Activated naive CD4-positive, alpha-beta T cell treated with anti-CD3 and anti-CD28 coated beads for 36 hours (primary cell): ENCODE data around the gene LCORL. TPM values are rescaled to one million over a fixed set of nuclear protein-coding genes. Genes with fewer than 3 reads are reported as not detected.
"Not testable (repeated sequence)": the region's sequence is repeated elsewhere in the genome, so short reads cannot be mapped to it uniquely, and the experiment has no call there.

Source experiments
- CTCF ChIA-PET: fragments of 350-600 bp; sonication (Branson Sonifier 250); formaldehyde crosslinking; loops from one replicate; lab custom pipeline; 2021; ENCODE audit warnings: antibody characterized with exemption; lab: Charles Lee
- DNase-seq: peaks from one replicate; pipeline ENCODE4 v3.0.0-alpha.2; 2020
- H3K27ac Mint-ChIP-seq: one replicate; pipeline ENCODE4 v1.8.0; 2021; ENCODE audit warnings: mild to moderate bottlenecking, mixed read lengths
- H3K27me3 Mint-ChIP-seq: one replicate; pipeline ENCODE4 v1.8.0; 2021; ENCODE audit warnings: low read depth, mixed read lengths
- H3K36me3 Mint-ChIP-seq: one replicate; pipeline ENCODE4 v1.8.0; 2021; ENCODE audit warnings: low read depth, mixed read lengths
- H3K4me1 Mint-ChIP-seq: one replicate; pipeline ENCODE4 v1.8.0; 2021; ENCODE audit warnings: low read depth, mixed read lengths
- H3K4me3 Mint-ChIP-seq: one replicate; pipeline ENCODE4 v1.8.0; 2021; ENCODE audit warnings: mild to moderate bottlenecking, moderate library complexity, mixed read lengths
- H3K9me3 Mint-ChIP-seq: one replicate; pipeline ENCODE4 v1.8.0; 2021; ENCODE audit warnings: mixed read lengths
- intact Hi-C: fragments of 100-400 bp; cut with micrococcal nuclease; formaldehyde crosslinking; loops from one replicate; pipeline ENCODE4 v1.15.1; 2023
- total RNA-seq, 2 experiments: library from RNA; stranded (reverse); gene quantifications; one replicate each; pipeline ENCODE4 v1.2.3, GENCODE V29; 2021

Gene LCORL
- total RNA-seq, 2 experiments from 2014 or later, result 8.6 to 9.4 TPM

- intact Hi-C loops, result no loop called here
- CTCF ChIA-PET, result no interaction called here
- Mint-ChIP-seq H3K27me3 (no peaks in the 10 kb centered on the region), H3K4me1 (no peaks in the 10 kb centered on the region), H3K9me3 (no peaks in the 10 kb centered on the region), H3K27ac (no peak overlapping the region), H3K4me3 (no peak overlapping the region), H3K36me3 (peaks cover 4% of the 10 kb centered on the region)
- DNase-seq, result no peak
Observed at GRCh38 chr4:17869327-17869726, 152.2 kb downstream of the LCORL start.

- H3K27ac Mint-ChIP-seq, result no peak overlapping the region
- peaks cover 8% of the 10 kb centered on the region for H3K9me3 Mint-ChIP-seq
- no peaks in the 10 kb centered on the region for H3K4me1 Mint-ChIP-seq
- intact Hi-C loops, result no loop called here
- H3K36me3 Mint-ChIP-seq, result peaks cover 10% of the 10 kb centered on the region
- CTCF ChIA-PET, result interaction anchor here (0.6 to 0.8 kb wide), 2 partner anchors 9 to 50 kb away, joined by 3 read pairs; no protein-coding TSS in a partner anchor
- no peak for DNase-seq
- H3K4me3 Mint-ChIP-seq, result no peak overlapping the region
- no peaks in the 10 kb centered on the region for H3K27me3 Mint-ChIP-seq
Observed at GRCh38 chr4:17867276-17867675, 154.3 kb downstream of the LCORL start.

- no peak for DNase-seq
- CTCF ChIA-PET, result interaction anchor here (0.6 to 0.8 kb wide), 2 partner anchors 8 to 50 kb away, joined by 3 read pairs; no protein-coding TSS in a partner anchor
- Mint-ChIP-seq H3K4me3 (no peak overlapping the region), H3K9me3 (peaks cover 13% of the 10 kb centered on the region), H3K27ac (no peak overlapping the region), H3K36me3 (peaks cover 14% of the 10 kb centered on the region), H3K27me3 (no peaks in the 10 kb centered on the region), H3K4me1 (no peaks in the 10 kb centered on the region)
- intact Hi-C loops, result no loop called here
Observed at GRCh38 chr4:17866810-17867209, 154.7 kb downstream of the LCORL start.

GRCh38 chr4:17865866-17866363 is 155.6 kb downstream of the LCORL start:
- peaks cover 16% of the 10 kb centered on the region for H3K9me3 Mint-ChIP-seq
- CTCF ChIA-PET, result no interaction called here
- H3K4me1 Mint-ChIP-seq, result no peaks in the 10 kb centered on the region
- H3K27ac Mint-ChIP-seq, result no peak overlapping the region
- no peak for DNase-seq
- H3K36me3 Mint-ChIP-seq, result peaks cover 17% of the 10 kb centered on the region
- no peak overlapping the region for H3K4me3 Mint-ChIP-seq
- no peaks in the 10 kb centered on the region for H3K27me3 Mint-ChIP-seq
- intact Hi-C loops, result no loop called here

- H3K4me1 Mint-ChIP-seq, DNase-seq, H3K4me3 Mint-ChIP-seq, intact Hi-C loops, H3K27ac Mint-ChIP-seq, H3K27me3 Mint-ChIP-seq, CTCF ChIA-PET: not testable (repeated sequence)
- peaks cover 21% of the 10 kb centered on the region for H3K36me3 Mint-ChIP-seq
- H3K9me3 Mint-ChIP-seq, result peaks cover 16% of the 10 kb centered on the region
Observed at GRCh38 chr4:17861906-17862305, 159.6 kb downstream of the LCORL start.

GRCh38 chr4:17859793-17860406 is 161.7 kb downstream of the LCORL start:
- no peak overlapping the region for H3K27ac Mint-ChIP-seq
- H3K36me3 Mint-ChIP-seq, result peaks cover 19% of the 10 kb centered on the region
- H3K27me3 Mint-ChIP-seq, result no peaks in the 10 kb centered on the region
- no peaks in the 10 kb centered on the region for H3K4me1 Mint-ChIP-seq
- H3K9me3 Mint-ChIP-seq, result peaks cover 16% of the 10 kb centered on the region
- CTCF ChIA-PET, result no interaction called here
- no peak overlapping the region for H3K4me3 Mint-ChIP-seq
- no peak for DNase-seq
- intact Hi-C loops, result no loop called here

GRCh38 chr4:17854036-17854435 is 167.5 kb downstream of the LCORL start:
- Mint-ChIP-seq H3K9me3 (no peaks in the 10 kb centered on the region), H3K36me3 (peaks cover 6% of the 10 kb centered on the region), H3K4me1 (no peaks in the 10 kb centered on the region), H3K27ac (no peak overlapping the region), H3K4me3 (no peak overlapping the region), H3K27me3 (no peaks in the 10 kb centered on the region)
- CTCF ChIA-PET, result no interaction called here
- intact Hi-C loops, result no loop called here
- no peak for DNase-seq

GRCh38 chr4:17851959-17852358 is 169.6 kb downstream of the LCORL start:
- no peak overlapping the region for H3K27ac Mint-ChIP-seq
- CTCF ChIA-PET, result no interaction called here
- intact Hi-C loops, result no loop called here
- H3K9me3 Mint-ChIP-seq, result no peaks in the 10 kb centered on the region
- H3K27me3 Mint-ChIP-seq, result no peaks in the 10 kb centered on the region
- no peaks in the 10 kb centered on the region for H3K4me1 Mint-ChIP-seq
- no peak for DNase-seq
- no peak overlapping the region for H3K4me3 Mint-ChIP-seq
- H3K36me3 Mint-ChIP-seq, result peaks cover 8% of the 10 kb centered on the region

- H3K27me3 Mint-ChIP-seq, CTCF ChIA-PET, intact Hi-C loops, H3K36me3 Mint-ChIP-seq, H3K27ac Mint-ChIP-seq, H3K4me1 Mint-ChIP-seq, H3K4me3 Mint-ChIP-seq, H3K9me3 Mint-ChIP-seq, DNase-seq: not testable (repeated sequence)
Observed at GRCh38 chr4:17850295-17850694, 171.3 kb downstream of the LCORL start.

- Mint-ChIP-seq H3K36me3 (peaks cover 28% of the 10 kb centered on the region), H3K4me3 (no peak overlapping the region), H3K9me3 (no peaks in the 10 kb centered on the region), H3K27me3 (no peaks in the 10 kb centered on the region), H3K4me1 (no peaks in the 10 kb centered on the region), H3K27ac (no peak overlapping the region)
- intact Hi-C loops, result no loop called here
- CTCF ChIA-PET, result no interaction called here
- no peak for DNase-seq
Observed at GRCh38 chr4:17846266-17846665, 175.3 kb downstream of the LCORL start.

- Mint-ChIP-seq H3K4me1 (no peaks in the 10 kb centered on the region), H3K4me3 (no peak overlapping the region), H3K36me3 (peaks cover 49% of the 10 kb centered on the region), H3K9me3 (no peaks in the 10 kb centered on the region), H3K27me3 (no peaks in the 10 kb centered on the region), H3K27ac (no peak overlapping the region)
- CTCF ChIA-PET, result no interaction called here
- intact Hi-C loops, result no loop called here
- no peak for DNase-seq
Observed at GRCh38 chr4:17823871-17824669, 197.5 kb downstream of the LCORL start.

GRCh38 chr4:17817027-17817426 is 204.5 kb downstream of the LCORL start:
- Mint-ChIP-seq H3K4me3 (no peak overlapping the region), H3K9me3 (no peaks in the 10 kb centered on the region), H3K36me3 (peaks cover 42% of the 10 kb centered on the region), H3K27me3 (no peaks in the 10 kb centered on the region), H3K27ac (no peak overlapping the region), H3K4me1 (peaks cover 12% of the 10 kb centered on the region)
- CTCF ChIA-PET, result interaction anchor here (0.6 to 2.0 kb wide), 19 partner anchors 8 to 778 kb away, joined by 3 to 11 read pairs (median 3); no protein-coding TSS in a partner anchor
- no peak for DNase-seq
- intact Hi-C loops, result loop anchor here (1.0 to 10.0 kb wide), 3 partner anchors 550 to 1592 kb away; partner anchors contain the start of gene TAPT1
